Measurements from ENCODE around the gene TCP11X1. TPM values are rescaled to one million over a fixed set of nuclear protein-coding genes. Genes with fewer than 3 reads are reported as not detected.
"Not testable (repeated sequence)": the region's sequence is repeated elsewhere in the genome, so short reads cannot be mapped to it uniquely, and the experiment has no call there.

The TCP11X1 gene
- total RNA-seq, 2 donors from 2014 or later: 1.1 TPM; not detected in 1

- H3K27me3 Mint-ChIP-seq (ENCODE audit: insufficient read depth); H3K27me3 ChIP-seq (ENCODE audit: control insufficient read depth, insufficient read depth, low read length, poor library complexity, severe bottlenecking); H3K4me3 ChIP-seq (ENCODE audit: low read length); H3K27ac Mint-ChIP-seq; H3K4me1 ChIP-seq (ENCODE audit: control insufficient read depth, insufficient read depth, low read length); H3K9me3 ChIP-seq (ENCODE audit: control insufficient read depth, low read length); H3K9ac ChIP-seq (ENCODE audit: extremely low read depth, low read length, poor library complexity, severe bottlenecking); H3K36me3 Mint-ChIP-seq (ENCODE audit: low read depth); H3K9me3 Mint-ChIP-seq; H3K4me1 Mint-ChIP-seq; DNase-seq; H3K36me3 ChIP-seq (ENCODE audit: control insufficient read depth, insufficient read depth, low read length); H3K4me3 Mint-ChIP-seq; H3K27ac ChIP-seq (ENCODE audit: low read depth, low read length): not testable (repeated sequence)
- no CpG with 5 or more reads among the region's 9 CpGs for WGBS, 2 experiments (ENCODE audit: insufficient coverage in 1 of 2, insufficient read length in 1 of 2)
These were observed 31.8 kb downstream of the TCP11X1 start, which contains the start of gene NXF2 for GRCh38 chrX:102246893-102247292. NXF2 (plus strand) TSS chrX:102247167; CDS start chrX:102307079, 59,912 bp downstream.

- H3K4me3 Mint-ChIP-seq; H3K9me3 ChIP-seq (ENCODE audit: control insufficient read depth, low read length); H3K27me3 Mint-ChIP-seq (ENCODE audit: insufficient read depth); H3K27ac Mint-ChIP-seq; H3K27ac ChIP-seq (ENCODE audit: low read depth, low read length); DNase-seq; H3K36me3 Mint-ChIP-seq (ENCODE audit: low read depth); H3K4me3 ChIP-seq (ENCODE audit: low read length); H3K36me3 ChIP-seq (ENCODE audit: control insufficient read depth, insufficient read depth, low read length); H3K27me3 ChIP-seq (ENCODE audit: control insufficient read depth, insufficient read depth, low read length, poor library complexity, severe bottlenecking); H3K9ac ChIP-seq (ENCODE audit: extremely low read depth, low read length, poor library complexity, severe bottlenecking); H3K4me1 ChIP-seq (ENCODE audit: control insufficient read depth, insufficient read depth, low read length); H3K9me3 Mint-ChIP-seq; H3K4me1 Mint-ChIP-seq: not testable (repeated sequence)
- WGBS, 2 experiments (ENCODE audit: insufficient coverage in 1 of 2, insufficient read length in 1 of 2): no CpG with 5 or more reads among the region's 4 CpGs
These were observed 57.1 kb downstream of the TCP11X1 start for GRCh38 chrX:102272231-102272630.

Other genes starting within 250 kb of the TCP11X1 start
- 10 to 100 TPM in 1 of 2 donors, 1 to 10 TPM in 1; 3.5 to 11.7 TPM for gene TCEAL2, start 89.6 kb upstream of the TCP11X1 start, total RNA-seq
- not detected for gene TCEAL6, start 72.8 kb upstream of the TCP11X1 start, total RNA-seq
- 1 to 10 TPM; 5.6 to 8.4 TPM for gene BEX5, start 59.3 kb upstream of the TCP11X1 start, total RNA-seq
- under 1 TPM; 0.62 to 0.75 TPM for gene NXF2, start 31.9 kb downstream of the TCP11X1 start, total RNA-seq
- gene NXF2B, start 224.7 kb downstream of the TCP11X1 start, total RNA-seq: 1 to 10 TPM; 1.3 to 1.6 TPM